Spleen (tissue), 11 donors: ENCODE data around the gene PPIA. TPM values are rescaled to one million over a fixed set of nuclear protein-coding genes. Genes with fewer than 3 reads are reported as not detected.

ENCODE experiments used
- DNase-seq: peaks from one replicate; pipeline ENCODE4 v3.0.0-alpha.2; 2020
- H3K27ac ChIP-seq, 8 donors: fragments of 200-600 bp; sonication (generic) in 7 of 8; 1 replicate in 4 of 8; 2 replicates in 4 of 8; pipeline versions ENCODE4 v1.5.0 to v1.8.0; 2016 to 2021; ENCODE audit warnings: inconsistent platforms in 4 of 8, mild to moderate bottlenecking in 4 of 8, moderate library complexity in 1 of 8
- H3K27me3 ChIP-seq, 7 donors: fragments of 200-600 bp; sonication (generic) in 6 of 7; replicated peaks in 1 of 7; 1 replicate in 4 of 7; 2 replicates in 3 of 7; pipeline versions ENCODE4 v1.5.0 to v1.8.0; 2016 to 2021; ENCODE audit warnings: inconsistent platforms in 3 of 7, mild to moderate bottlenecking in 1 of 7
- H3K36me3 ChIP-seq, 6 donors: fragments of 200-600 bp; sonication (generic) in 5 of 6; 1 replicate in 4 of 6; 2 replicates in 2 of 6; pipeline versions ENCODE4 v1.5.0 to v1.8.0; 2016 to 2021; ENCODE audit warnings: inconsistent platforms in 2 of 6
- H3K4me1 ChIP-seq, 6 donors: fragments of 200-600 bp; sonication (generic) in 5 of 6; 1 replicate in 3 of 6; 2 replicates in 3 of 6; pipeline versions ENCODE4 v1.5.0 to v1.8.0; 2016 to 2021; ENCODE audit warnings: inconsistent platforms in 3 of 6
- H3K4me3 ChIP-seq, 8 donors: fragments of 200-600 bp; sonication (generic) in 7 of 8; 1 replicate in 4 of 8; 2 replicates in 4 of 8; pipeline versions ENCODE4 v1.5.0 to v1.8.0; 2016 to 2021; ENCODE audit warnings: inconsistent platforms in 4 of 8, mild to moderate bottlenecking in 4 of 8, moderate library complexity in 2 of 8
- H3K9me3 ChIP-seq, 8 donors: fragments of 200-600 bp; sonication (generic) in 7 of 8; 1 replicate in 4 of 8; 2 replicates in 4 of 8; pipeline versions ENCODE4 v1.5.0 to v1.8.0; 2016 to 2021; ENCODE audit warnings: inconsistent platforms in 4 of 8
- POLR2A ChIP-seq, 3 donors: fragments of 450-650 bp; IDR thresholded peaks; one replicate each; pipeline ENCODE4 v1.5.1; 2017; ENCODE audit warnings: antibody characterized with exemption in 3 of 3, mild to moderate bottlenecking in 1 of 3
- POLR2AphosphoS5 ChIP-seq, 3 donors: sonication (generic); formaldehyde crosslinking; IDR thresholded peaks; one replicate each; pipeline ENCODE4 v1.5.1; 2017; ENCODE audit warnings: antibody characterized with exemption in 3 of 3
- WGBS, 5 donors: extraction: QIAGEN DNeasy Blood & Tissue Kit in 3 of 5; methylation state at CpG; one replicate each; pipeline versions ENCODE4 v1.1.5 to v1.1.7; 2013 to 2018; 5-methylcytosine and 5-hydroxymethylcytosine counted together
- intact Hi-C: fragments of 100-400 bp; cut with DNase I; formaldehyde crosslinking; loops from one replicate; pipeline ENCODE4 v1.15.0; 2023; ENCODE audit warnings: low total_unique reads
- polyA plus RNA-seq, 3 donors: library from polyadenylated mRNA; stranded (reverse); fragments of 200-250 nt; gene quantifications; one replicate each; pipeline ENCODE4 v1.2.1, GENCODE V29; 2013
- total RNA-seq, 7 donors: library from RNA; depleted of rRNA in 3 of 7; stranded (reverse); fragments of >200 nt in 3 of 7; fragmentation: NEBNext Ultra II Directional in 4 of 7; extraction: Animal tissue kit (Norgen Biotek cat#: 25700) in 4 of 7; gene quantifications; one replicate each; pipeline versions ENCODE4 v1.1.0 to v1.2.1, GENCODE V29; 2016 to 2021
- TF ChIP-seq, protein P1 (sequence below), 11 experiments: fragments of 200-600 bp in 7 of 11; fragments of 450-650 bp in 4 of 11; sonication (generic) in 4 of 11; IDR thresholded peaks in 8 of 11; conservative IDR thresholded peaks in 3 of 11; 1 replicate in 7 of 11; 2 replicates in 4 of 11; pipeline versions ENCODE4 v1.4.0 to v1.8.0; 2016 to 2021; ENCODE audit warnings: antibody characterized with exemption in 11 of 11, inconsistent platforms in 4 of 11, mild to moderate bottlenecking in 1 of 11
- donor health status: healthy with polysubstance abuse.
- donor health status: DM: no; HTN: no; CAD: no; lungs with moderate emphysema.
- donor health status: DM: no; HTN: no; CAD: no.
- donor health status: Bipolar disorder and iron deficiency.
- donor health status: healthy.
- donor health status: DM: no; HTN: no; CAD: no.
- donor health status: DM: yes; HTN: yes; CAD: no.

PPIA gene
- total and polyA plus RNA-seq, 10 donors = 877 to 3,651 (median 1,259) TPM

DNA sequence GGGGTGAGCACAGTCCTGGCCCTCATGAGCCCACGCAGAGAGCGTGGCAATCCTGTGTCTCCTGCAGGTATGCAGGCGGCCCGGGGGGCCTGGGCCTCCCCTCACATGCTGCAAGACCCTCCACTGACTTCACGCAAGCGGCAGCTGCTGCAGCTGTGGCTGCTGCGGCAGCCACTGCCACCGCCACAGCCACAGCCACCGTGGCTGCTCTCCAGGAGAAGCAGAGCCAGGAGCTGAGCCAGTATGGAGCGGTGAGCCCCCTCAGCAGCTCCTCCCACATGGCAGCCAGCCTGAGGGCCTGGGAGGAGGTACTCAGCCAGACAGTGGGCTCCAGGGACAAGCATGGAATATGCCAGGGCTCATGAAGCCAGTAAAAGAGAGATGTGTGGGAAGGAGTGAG lies 39.2 kb upstream of the PPIA start:
- intact Hi-C loops = no loop called here
- peaks cover 3 to 66% (median 56%) of the 10 kb centered on the region in 6 donors for H3K36me3 ChIP-seq
- peak; percentile 32 for DNase-seq
- H3K27ac ChIP-seq = no peak overlapping the region
- TF ChIP-seq POLR2AphosphoS5 (IDR thresholded peaks at IDR 0.05) = peak in 1 of 3 donors; percentile 5
- TF ChIP-seq, protein P1, sequence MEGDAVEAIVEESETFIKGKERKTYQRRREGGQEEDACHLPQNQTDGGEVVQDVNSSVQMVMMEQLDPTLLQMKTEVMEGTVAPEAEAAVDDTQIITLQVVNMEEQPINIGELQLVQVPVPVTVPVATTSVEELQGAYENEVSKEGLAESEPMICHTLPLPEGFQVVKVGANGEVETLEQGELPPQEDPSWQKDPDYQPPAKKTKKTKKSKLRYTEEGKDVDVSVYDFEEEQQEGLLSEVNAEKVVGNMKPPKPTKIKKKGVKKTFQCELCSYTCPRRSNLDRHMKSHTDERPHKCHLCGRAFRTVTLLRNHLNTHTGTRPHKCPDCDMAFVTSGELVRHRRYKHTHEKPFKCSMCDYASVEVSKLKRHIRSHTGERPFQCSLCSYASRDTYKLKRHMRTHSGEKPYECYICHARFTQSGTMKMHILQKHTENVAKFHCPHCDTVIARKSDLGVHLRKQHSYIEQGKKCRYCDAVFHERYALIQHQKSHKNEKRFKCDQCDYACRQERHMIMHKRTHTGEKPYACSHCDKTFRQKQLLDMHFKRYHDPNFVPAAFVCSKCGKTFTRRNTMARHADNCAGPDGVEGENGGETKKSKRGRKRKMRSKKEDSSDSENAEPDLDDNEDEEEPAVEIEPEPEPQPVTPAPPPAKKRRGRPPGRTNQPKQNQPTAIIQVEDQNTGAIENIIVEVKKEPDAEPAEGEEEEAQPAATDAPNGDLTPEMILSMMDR (IDR thresholded peaks at IDR 0.05 in 8 of 11, conservative IDR thresholded peaks at IDR 0.05 in 3 of 11) = no peak
- WGBS, 5 donors = 89 to 93% (median 90%) methylated on average over 4 to 10 of the region's 10 CpGs
- H3K9me3 ChIP-seq = no peaks in the 10 kb centered on the region
- peaks cover 7 to 52% (median 44%) of the 10 kb centered on the region in 6 donors for H3K4me1 ChIP-seq
- H3K27me3 ChIP-seq = no peaks in the 10 kb centered on the region
- H3K4me3 ChIP-seq = no peak overlapping the region

DNA sequence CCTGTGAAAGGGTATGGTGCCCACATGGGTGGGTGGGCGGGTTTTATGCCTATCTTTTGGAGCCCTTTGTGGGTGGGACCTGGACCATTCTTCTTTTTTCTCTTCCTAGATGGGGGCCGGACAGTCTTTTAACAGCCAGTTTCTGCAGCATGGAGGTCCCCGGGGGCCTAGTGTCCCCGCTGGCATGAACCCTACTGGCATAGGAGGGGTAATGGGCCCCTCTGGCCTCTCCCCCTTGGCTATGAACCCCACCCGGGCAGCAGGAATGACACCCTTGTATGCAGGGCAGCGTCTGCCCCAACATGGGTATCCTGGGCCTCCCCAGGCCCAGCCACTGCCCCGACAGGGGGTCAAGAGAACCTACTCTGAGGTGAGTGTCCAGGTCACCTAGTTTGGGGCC lies 38.7 kb upstream of the PPIA start:
- TF ChIP-seq POLR2A (IDR thresholded peaks at IDR 0.05) (no peak), POLR2AphosphoS5 (IDR thresholded peaks at IDR 0.05) (no peak)
- TF ChIP-seq, protein P1 (IDR thresholded peaks at IDR 0.05 in 8 of 11, conservative IDR thresholded peaks at IDR 0.05 in 3 of 11) = no peak
- Histone ChIP-seq H3K9me3 (no peaks in the 10 kb centered on the region), H3K27me3 (no peaks in the 10 kb centered on the region), H3K4me3 (no peak overlapping the region), H3K4me1 (peaks cover 3 to 48% (median 39%) of the 10 kb centered on the region in 6 donors), H3K27ac (no peak overlapping the region), H3K36me3 (peaks cover 3 to 70% (median 60%) of the 10 kb centered on the region in 6 donors)
- WGBS, 5 donors = 92 to 99% (median 96%) methylated on average over 6 to 7 of the region's 7 CpGs
- intact Hi-C loops = no loop called here
- peak; percentile 44 for DNase-seq

DNA sequence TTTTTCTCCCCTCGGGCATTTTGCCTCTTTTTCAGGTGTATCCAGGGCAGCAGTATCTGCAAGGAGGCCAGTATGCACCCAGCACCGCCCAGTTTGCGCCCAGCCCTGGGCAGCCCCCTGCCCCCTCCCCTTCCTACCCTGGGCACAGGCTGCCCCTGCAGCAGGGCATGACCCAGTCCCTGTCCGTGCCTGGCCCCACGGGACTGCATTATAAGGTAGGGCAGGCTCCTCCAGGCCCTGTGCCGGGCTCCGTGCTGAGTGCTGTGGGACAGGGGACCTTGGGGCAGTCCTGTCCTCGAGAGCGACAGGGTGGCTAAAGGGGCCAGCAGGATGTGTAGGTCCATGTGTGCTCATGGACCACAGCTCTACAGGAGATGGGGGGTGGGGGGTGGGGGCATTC lies 37.2 kb upstream of the PPIA start:
- intact Hi-C loops = no loop called here
- Histone ChIP-seq H3K9me3 (no peaks in the 10 kb centered on the region), H3K27me3 (no peaks in the 10 kb centered on the region), H3K4me3 (no peak overlapping the region), H3K4me1 (peaks cover 0 to 33% (median 25%) of the 10 kb centered on the region in 6 donors), H3K36me3 (peaks cover 3 to 85% (median 75%) of the 10 kb centered on the region in 6 donors), H3K27ac (no peak overlapping the region)
- peak; percentile 63 for DNase-seq
- TF ChIP-seq POLR2AphosphoS5 (IDR thresholded peaks at IDR 0.05) (no peak), POLR2A (IDR thresholded peaks at IDR 0.05) (no peak)
- TF ChIP-seq, protein P1 (IDR thresholded peaks at IDR 0.05 in 8 of 11, conservative IDR thresholded peaks at IDR 0.05 in 3 of 11) = no peak
- 93 to 99% (median 95%) methylated on average over 6 to 9 of the region's 9 CpGs for WGBS, 5 donors

DNA sequence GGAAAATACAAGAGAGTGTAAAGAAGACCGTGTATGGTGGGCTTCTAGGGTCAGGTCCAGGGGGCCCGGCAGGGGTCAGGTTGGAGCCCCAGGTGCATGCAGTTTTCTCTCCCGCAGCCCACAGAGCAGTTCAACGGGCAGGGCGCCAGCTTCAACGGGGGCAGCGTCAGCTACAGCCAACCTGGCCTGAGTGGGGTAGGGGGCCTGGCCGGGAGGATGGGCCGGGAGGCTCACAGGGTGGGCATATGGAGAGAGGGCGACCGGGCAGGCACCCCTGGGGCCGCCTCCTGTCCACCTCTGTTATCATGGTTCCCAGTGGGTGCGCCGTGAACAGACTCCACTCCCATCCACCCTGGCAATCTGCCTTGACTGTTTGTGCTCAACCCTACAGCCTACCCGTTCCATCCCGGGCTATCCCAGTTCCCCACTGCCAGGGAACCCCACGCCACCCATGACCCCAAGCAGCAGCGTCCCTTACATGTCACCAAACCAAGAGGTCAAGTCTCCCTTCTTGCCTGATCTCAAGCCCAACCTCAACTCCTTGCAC lies 36.4 kb upstream of the PPIA start:
- WGBS, 5 donors = 95 to 97% (median 95%) methylated on average over 18 of the region's 18 CpGs
- DNase-seq = peak; percentile 68
- peaks cover 3 to 94% (median 84%) of the 10 kb centered on the region in 6 donors for H3K36me3 ChIP-seq

More for the DNA sequence above, 36.4 kb upstream of the PPIA start:
- intact Hi-C loops = no loop called here
- Histone ChIP-seq H3K4me3 (no peak overlapping the region), H3K27ac (no peak overlapping the region), H3K4me1 (peaks cover 0 to 24% (median 16%) of the 10 kb centered on the region in 6 donors), H3K27me3 (no peaks in the 10 kb centered on the region), H3K9me3 (no peaks in the 10 kb centered on the region)
- TF ChIP-seq POLR2A (IDR thresholded peaks at IDR 0.05) (no peak), POLR2AphosphoS5 (IDR thresholded peaks at IDR 0.05) (peak in 1 of 3 donors; percentile 12)
- TF ChIP-seq, protein P1 (IDR thresholded peaks at IDR 0.05 in 8 of 11, conservative IDR thresholded peaks at IDR 0.05 in 3 of 11) = no peak
